Umbilical cord (tissue), 2 donors: Measurements from ENCODE around the gene NLGN1. TPM values are rescaled to one million over a fixed set of nuclear protein-coding genes. Genes with fewer than 3 reads are reported as not detected.
A peak's percentile ranks its signal among the peaks of the same experiment; 100 is the strongest.
"Not testable (repeated sequence)": the region's sequence is repeated elsewhere in the genome, so short reads cannot be mapped to it uniquely, and the experiment has no call there.

Experiments used
- DNase-seq: peaks from one replicate; pipeline ENCODE4 v3.0.0-alpha.2; 2015; ENCODE audit warnings: low spot score
- total RNA-seq: library from RNA; depleted of rRNA; stranded (reverse); fragments of >200 nt; gene quantifications from one replicate; pipeline ENCODE4 v1.2.3, GENCODE V29; 2014; ENCODE audit warnings: low replicate concordance; ENCODE audit not compliant: insufficient read depth

NLGN1 gene
- 8.7 TPM for total RNA-seq

GRCh38 chr3:173397161-173398110 lies at the start of gene NLGN1:
Gene NLGN1 (plus strand): TSS chr3:173397744.
- DNase-seq, result peak; percentile 89

- DNase-seq, result no peak
Measured at GRCh38 chr3:173351886-173352285, 45.7 kb upstream of the NLGN1 start.

- DNase-seq, result not testable (repeated sequence)
Measured at GRCh38 chr3:173353137-173353536, 44.4 kb upstream of the NLGN1 start.

GRCh38 chr3:173354124-173354523 lies 43.4 kb upstream of the NLGN1 start:
- no peak for DNase-seq

GRCh38 chr3:173371848-173372487 lies 25.6 kb upstream of the NLGN1 start:
- peak; percentile 55 for DNase-seq

- DNase-seq, result no peak
Measured at GRCh38 chr3:173380681-173381080, 16.9 kb upstream of the NLGN1 start.

- DNase-seq, result not testable (repeated sequence)
Measured at GRCh38 chr3:173381936-173382335, 15.6 kb upstream of the NLGN1 start.

- DNase-seq, result no peak
Measured at GRCh38 chr3:173395073-173395411, 2.5 kb upstream of the NLGN1 start.

GRCh38 chr3:173395412-173396181 lies 1.9 kb upstream of the NLGN1 start:
- peak; percentile 93 for DNase-seq

GRCh38 chr3:173396191-173397041 lies 1.1 kb upstream of the NLGN1 start:
- peak; percentile 26 for DNase-seq

- no peak for DNase-seq
Measured at GRCh38 chr3:173398111-173398479, 551 bp downstream of the NLGN1 start.

- no peak for DNase-seq
Measured at GRCh38 chr3:173399044-173399443, 1.5 kb downstream of the NLGN1 start.

GRCh38 chr3:173401369-173401768 lies 3.8 kb downstream of the NLGN1 start:
- no peak for DNase-seq

- no peak for DNase-seq
Measured at GRCh38 chr3:173402656-173403055, 5.1 kb downstream of the NLGN1 start.

GRCh38 chr3:173403376-173403775 lies 5.8 kb downstream of the NLGN1 start:
- DNase-seq, result no peak

- no peak for DNase-seq
Measured at GRCh38 chr3:173404156-173404555, 6.6 kb downstream of the NLGN1 start.

- no peak for DNase-seq
Measured at GRCh38 chr3:173410436-173410835, 12.9 kb downstream of the NLGN1 start.

- no peak for DNase-seq
Measured at GRCh38 chr3:173410849-173411248, 13.3 kb downstream of the NLGN1 start.

GRCh38 chr3:173411375-173411973 lies 13.9 kb downstream of the NLGN1 start:
- DNase-seq, result peak; percentile 64

GRCh38 chr3:173416070-173416469 lies 18.5 kb downstream of the NLGN1 start:
- no peak for DNase-seq

GRCh38 chr3:173429076-173429475 lies 31.5 kb downstream of the NLGN1 start:
- no peak for DNase-seq
